ENCODE measurements around the gene CPS1. TPM values are rescaled to one million over a fixed set of nuclear protein-coding genes. Genes with fewer than 3 reads are reported as not detected.

CPS1 gene
- total RNA-seq, 1 donor from 2014 or later = 8.8 TPM

DNA sequence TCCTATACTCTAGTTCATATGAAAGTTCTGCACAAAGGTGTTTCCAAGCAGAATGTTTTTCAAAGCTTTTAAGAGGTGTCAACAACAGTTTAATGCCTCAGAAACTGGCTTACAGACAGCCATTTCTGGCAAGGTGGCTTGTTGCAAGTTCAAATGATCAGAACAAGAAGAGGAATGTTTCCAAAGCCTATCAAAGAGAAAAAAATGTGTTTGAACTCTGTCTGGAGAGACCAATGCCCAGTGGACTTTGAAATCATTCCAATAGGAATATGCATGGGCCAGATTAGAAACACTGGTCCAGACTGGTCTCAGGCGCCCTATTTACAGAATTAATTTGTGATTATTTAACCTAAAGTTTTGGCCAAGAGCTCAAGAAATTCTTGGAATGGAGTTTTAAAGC, 106.2 kb downstream of the CPS1 start:
- intact Hi-C loops (cut with DNase I) = no loop called here
- TF ChIP-seq, protein P1, sequence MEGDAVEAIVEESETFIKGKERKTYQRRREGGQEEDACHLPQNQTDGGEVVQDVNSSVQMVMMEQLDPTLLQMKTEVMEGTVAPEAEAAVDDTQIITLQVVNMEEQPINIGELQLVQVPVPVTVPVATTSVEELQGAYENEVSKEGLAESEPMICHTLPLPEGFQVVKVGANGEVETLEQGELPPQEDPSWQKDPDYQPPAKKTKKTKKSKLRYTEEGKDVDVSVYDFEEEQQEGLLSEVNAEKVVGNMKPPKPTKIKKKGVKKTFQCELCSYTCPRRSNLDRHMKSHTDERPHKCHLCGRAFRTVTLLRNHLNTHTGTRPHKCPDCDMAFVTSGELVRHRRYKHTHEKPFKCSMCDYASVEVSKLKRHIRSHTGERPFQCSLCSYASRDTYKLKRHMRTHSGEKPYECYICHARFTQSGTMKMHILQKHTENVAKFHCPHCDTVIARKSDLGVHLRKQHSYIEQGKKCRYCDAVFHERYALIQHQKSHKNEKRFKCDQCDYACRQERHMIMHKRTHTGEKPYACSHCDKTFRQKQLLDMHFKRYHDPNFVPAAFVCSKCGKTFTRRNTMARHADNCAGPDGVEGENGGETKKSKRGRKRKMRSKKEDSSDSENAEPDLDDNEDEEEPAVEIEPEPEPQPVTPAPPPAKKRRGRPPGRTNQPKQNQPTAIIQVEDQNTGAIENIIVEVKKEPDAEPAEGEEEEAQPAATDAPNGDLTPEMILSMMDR (IDR thresholded peaks at IDR 0.05) = no peak
- TF ChIP-seq POLR2AphosphoS5 (IDR thresholded peaks at IDR 0.05; ENCODE audit: insufficient read depth in 1 of 2, low read depth in 1 of 2) (no peak), POLR2A (IDR thresholded peaks at IDR 0.05) (no peak)
- H3K27me3 ChIP-seq = no peaks in the 10 kb centered on the region
- H3K4me3 ChIP-seq = no peak overlapping the region
- no peaks in the 10 kb centered on the region for H3K4me1 ChIP-seq
- no peak for DNase-seq (ENCODE audit: extremely low spot score in 2 of 2)
- H3K9me3 ChIP-seq = no peaks in the 10 kb centered on the region
- no peaks in the 10 kb centered on the region for H3K36me3 ChIP-seq
- no peak overlapping the region for H3K27ac ChIP-seq

DNA sequence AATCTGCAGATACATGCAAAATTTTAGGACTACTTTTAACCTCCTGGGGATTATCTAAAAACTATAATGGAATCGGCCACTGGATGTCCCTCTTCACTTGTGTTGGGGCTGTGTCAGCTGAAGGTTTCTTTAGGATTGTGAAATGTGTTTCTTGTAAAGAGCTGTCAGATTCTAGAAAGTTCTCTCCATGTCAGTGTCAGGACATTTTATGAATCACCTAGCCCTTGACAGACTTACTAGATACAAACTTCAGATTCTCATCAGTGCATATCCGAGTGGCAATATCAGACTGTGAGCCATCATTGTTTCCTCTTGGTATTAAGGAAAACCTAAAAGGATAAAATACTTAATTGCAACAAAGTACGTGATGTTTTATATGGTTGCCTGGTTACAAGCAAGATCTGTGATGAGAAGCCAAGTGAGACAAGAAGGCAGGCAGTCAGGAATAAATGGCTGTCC, 107.3 kb downstream of the CPS1 start:
- no peak for DNase-seq (ENCODE audit: extremely low spot score in 2 of 2)
- TF ChIP-seq POLR2A (IDR thresholded peaks at IDR 0.05) (no peak), POLR2AphosphoS5 (IDR thresholded peaks at IDR 0.05; ENCODE audit: insufficient read depth in 1 of 2, low read depth in 1 of 2) (no peak)
- TF ChIP-seq, protein P1 (IDR thresholded peaks at IDR 0.05) = no peak
- Histone ChIP-seq H3K36me3 (no peaks in the 10 kb centered on the region), H3K27ac (no peak overlapping the region), H3K4me3 (no peak overlapping the region), H3K27me3 (no peaks in the 10 kb centered on the region), H3K9me3 (no peaks in the 10 kb centered on the region), H3K4me1 (no peaks in the 10 kb centered on the region)
- intact Hi-C loops (cut with DNase I) = no loop called here

DNA sequence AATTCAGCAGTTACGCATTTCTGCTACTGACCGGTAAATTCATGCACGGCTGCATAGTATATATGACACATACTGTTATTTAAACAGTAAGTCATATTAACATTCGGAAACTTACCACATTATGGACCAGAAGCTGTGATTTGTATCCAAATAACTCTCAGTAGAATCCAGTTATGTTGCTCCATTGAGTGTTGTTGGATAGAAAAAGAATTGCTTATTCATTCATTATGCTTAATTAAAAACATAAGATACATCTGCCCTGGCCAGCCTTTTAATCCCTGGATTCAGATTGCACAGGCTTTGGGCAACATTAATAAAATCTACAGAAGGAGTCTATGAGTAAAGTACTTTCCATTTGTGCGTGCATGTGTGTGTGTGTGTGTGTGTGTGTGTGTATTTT, 111.3 kb downstream of the CPS1 start:
- TF ChIP-seq, protein P1 (IDR thresholded peaks at IDR 0.05) = no peak
- TF ChIP-seq POLR2A (IDR thresholded peaks at IDR 0.05) = no peak
- TF ChIP-seq POLR2AphosphoS5 (IDR thresholded peaks at IDR 0.05; ENCODE audit: insufficient read depth in 1 of 2, low read depth in 1 of 2) = no peak
- Histone ChIP-seq H3K27me3 (no peaks in the 10 kb centered on the region), H3K36me3 (no peaks in the 10 kb centered on the region), H3K27ac (no peak overlapping the region), H3K9me3 (no peaks in the 10 kb centered on the region), H3K4me1 (no peaks in the 10 kb centered on the region), H3K4me3 (no peak overlapping the region)
- DNase-seq (ENCODE audit: extremely low spot score in 2 of 2) = no peak
- intact Hi-C loops (cut with DNase I) = no loop called here

DNA sequence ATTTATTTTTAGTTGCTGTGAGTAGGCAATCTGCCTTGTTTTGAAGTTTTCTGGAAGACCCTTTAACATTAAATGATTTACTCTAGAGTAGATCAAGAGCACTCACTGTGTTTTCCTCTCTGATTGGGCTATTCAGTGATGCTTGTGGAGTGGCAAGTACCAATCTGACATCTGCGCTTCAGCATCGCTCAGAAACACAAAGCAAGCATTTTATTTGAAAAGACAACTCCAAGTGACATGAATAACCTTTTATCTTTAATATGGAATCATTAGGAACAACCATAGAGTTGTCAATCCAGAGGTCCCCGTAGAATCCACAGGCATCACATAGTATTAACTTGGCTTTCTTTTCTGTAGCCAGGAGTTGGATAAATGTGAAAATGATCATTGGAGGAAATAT, 114.7 kb downstream of the CPS1 start:
- Histone ChIP-seq H3K36me3 (no peaks in the 10 kb centered on the region), H3K9me3 (no peaks in the 10 kb centered on the region), H3K27me3 (no peaks in the 10 kb centered on the region), H3K27ac (no peak overlapping the region), H3K4me1 (no peaks in the 10 kb centered on the region), H3K4me3 (no peak overlapping the region)
- intact Hi-C loops (cut with DNase I) = no loop called here
- TF ChIP-seq POLR2AphosphoS5 (IDR thresholded peaks at IDR 0.05; ENCODE audit: insufficient read depth in 1 of 2, low read depth in 1 of 2) (no peak), POLR2A (IDR thresholded peaks at IDR 0.05) (no peak)
- TF ChIP-seq, protein P1 (IDR thresholded peaks at IDR 0.05) = no peak
- DNase-seq (ENCODE audit: extremely low spot score in 2 of 2) = no peak

DNA sequence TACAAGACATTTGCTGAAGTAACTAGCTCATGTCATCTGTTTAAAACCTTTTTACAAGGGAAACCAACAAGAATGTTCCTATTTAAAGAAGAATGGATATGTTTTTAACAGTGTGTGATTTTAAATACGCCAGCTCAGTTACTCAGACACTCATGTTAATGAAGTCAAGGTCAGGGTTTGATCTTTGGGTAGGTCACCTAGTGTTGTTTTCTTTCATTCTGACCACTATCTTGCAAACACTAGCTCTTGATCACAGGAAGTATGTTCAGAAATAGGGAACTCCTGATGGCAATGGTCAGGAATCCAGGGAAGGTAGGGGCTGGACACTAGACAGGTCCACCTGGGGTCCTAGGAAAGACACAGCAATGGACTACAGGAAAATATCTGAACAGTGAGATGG, 116.7 kb downstream of the CPS1 start:
- Histone ChIP-seq H3K4me1 (no peaks in the 10 kb centered on the region), H3K27me3 (no peaks in the 10 kb centered on the region), H3K27ac (no peak overlapping the region), H3K36me3 (no peaks in the 10 kb centered on the region), H3K9me3 (no peaks in the 10 kb centered on the region), H3K4me3 (no peak overlapping the region)
- DNase-seq (ENCODE audit: extremely low spot score in 2 of 2) = no peak
- TF ChIP-seq POLR2A (IDR thresholded peaks at IDR 0.05) (no peak), POLR2AphosphoS5 (IDR thresholded peaks at IDR 0.05; ENCODE audit: insufficient read depth in 1 of 2, low read depth in 1 of 2) (no peak)
- TF ChIP-seq, protein P1 (IDR thresholded peaks at IDR 0.05) = no peak
- intact Hi-C loops (cut with DNase I) = no loop called here
